Psoas muscle (tissue), 8 donors: Measurements from ENCODE around the gene GJE1. TPM values are rescaled to one million over a fixed set of nuclear protein-coding genes. Genes with fewer than 3 reads are reported as not detected.
"Not testable (repeated sequence)": the region's sequence is repeated elsewhere in the genome, so short reads cannot be mapped to it uniquely, and the experiment has no call there.

Experiments
- ATAC-seq, 4 donors: fragments of 200-7000 bp; cut with Tn5 transposase; one replicate each; pipeline ENCODE4 v1.9.1; 2020; ENCODE audit warnings: moderate library complexity in 3 of 4, mild to moderate bottlenecking in 2 of 4
- DNase-seq, 2 donors: peaks; one replicate each; pipeline ENCODE4 v3.0.0-alpha.2; 2020
- H3K27ac ChIP-seq: fragments of 200-600 bp; one replicate; pipeline ENCODE4 v1.8.0; 2022
- H3K27me3 ChIP-seq, 3 donors: fragments of 200-600 bp in 1 of 3; one replicate each; pipeline versions ENCODE4 v1.6.1 to v1.8.0; 2013 to 2022; ENCODE audit warnings: low read length in 2 of 3, mild to moderate bottlenecking in 2 of 3, moderate library complexity in 1 of 3; ENCODE audit not compliant: insufficient read depth in 3 of 3
- H3K36me3 ChIP-seq, 2 donors: fragments of 200-600 bp in 1 of 2; one replicate each; pipeline versions ENCODE4 v1.6.1 to v1.8.0; 2013 to 2022; ENCODE audit warnings: low read depth in 1 of 2, mild to moderate bottlenecking in 1 of 2, moderate library complexity in 1 of 2; ENCODE audit not compliant: insufficient read depth in 1 of 2
- H3K4me1 ChIP-seq: fragments of 200-600 bp; one replicate; pipeline ENCODE4 v1.8.0; 2022
- H3K4me3 ChIP-seq: fragments of 200-600 bp; one replicate; pipeline ENCODE4 v1.8.0; 2022; ENCODE audit warnings: mild to moderate bottlenecking
- H3K9me3 ChIP-seq: fragments of 200-600 bp; one replicate; pipeline ENCODE4 v1.8.0; 2022
- CTCF ChIP-seq: fragments of 200-600 bp; IDR thresholded peaks from one replicate; pipeline ENCODE4 v1.8.0; 2022; ENCODE audit warnings: antibody characterized with exemption
- WGBS, 3 donors: extraction: QIAGEN DNeasy Blood & Tissue Kit; methylation state at CpG; one replicate each; pipeline versions ENCODE4 v1.1.6 to v1.1.7; 2013; 5-methylcytosine and 5-hydroxymethylcytosine counted together
- intact Hi-C, 2 donors: fragments of 100-400 bp; cut with DNase I; formaldehyde crosslinking; loops; one replicate each; pipeline versions ENCODE4 v1.11.0 to v1.14.2; 2022
- polyA plus RNA-seq, 3 donors: library from polyadenylated mRNA; stranded (reverse); fragments of 200-250 nt; gene quantifications; one replicate each; pipeline ENCODE4 v1.2.3, GENCODE V29; 2013
- total RNA-seq, 4 donors: library from RNA; stranded (reverse); fragmentation: NEBNext Ultra II Directional in 2 of 4; extraction: Animal tissue kit (Norgen Biotek cat#: 25700) in 2 of 4; gene quantifications; one replicate each; pipeline versions ENCODE4 v1.2.1 to v1.2.4, GENCODE V29; 2021 to 2023
- donor health status: healthy with polysubstance abuse.
- donor health status: DM: no; HTN: no; CAD: no; lungs with moderate emphysema.
- donor health status: Bipolar disorder and iron deficiency.
- donor health status: healthy.
- donor health status: DM: yes; HTN: yes; CAD: no.
- donor health status: DM: no; HTN: no; CAD: no.
- donor health status: DM: no; HTN: no; CAD: no.
- donor health status: DM: yes; HTN: yes; CAD: no.

The GJE1 gene
- total and polyA plus RNA-seq, 7 donors: not detected

DNA sequence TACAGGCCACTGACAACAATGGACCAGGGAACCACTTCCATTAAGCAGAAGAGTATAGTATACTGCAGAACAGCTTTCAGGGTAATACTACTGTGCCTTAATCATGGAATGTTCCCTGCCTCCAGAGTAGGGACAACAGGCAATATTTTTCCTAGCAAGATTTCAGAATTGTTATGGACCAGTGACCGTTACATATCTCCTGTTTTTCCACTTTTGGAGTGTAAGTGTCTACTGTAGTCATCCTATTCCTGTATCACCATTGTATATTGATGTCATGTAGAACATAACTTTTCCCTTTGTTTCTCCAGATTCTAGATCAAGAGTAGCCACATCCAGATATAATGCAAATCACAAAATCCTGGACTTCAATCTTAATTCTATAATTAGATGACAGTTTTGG lies 1.9 kb upstream of the GJE1 start:
- Histone ChIP-seq H3K27me3 (no peaks in the 10 kb centered on the region), H3K4me1 (no peaks in the 10 kb centered on the region), H3K4me3 (no peak overlapping the region), H3K36me3 (no peaks in the 10 kb centered on the region), H3K27ac (no peak overlapping the region), H3K9me3 (no peaks in the 10 kb centered on the region)
- no peak for ATAC-seq
- DNase-seq: no peak
- TF ChIP-seq CTCF: no peak
- intact Hi-C loops: no loop called here
- 77 to 81% (median 80%) methylated on average over 1 of the region's 1 CpG for WGBS, 3 donors

DNA sequence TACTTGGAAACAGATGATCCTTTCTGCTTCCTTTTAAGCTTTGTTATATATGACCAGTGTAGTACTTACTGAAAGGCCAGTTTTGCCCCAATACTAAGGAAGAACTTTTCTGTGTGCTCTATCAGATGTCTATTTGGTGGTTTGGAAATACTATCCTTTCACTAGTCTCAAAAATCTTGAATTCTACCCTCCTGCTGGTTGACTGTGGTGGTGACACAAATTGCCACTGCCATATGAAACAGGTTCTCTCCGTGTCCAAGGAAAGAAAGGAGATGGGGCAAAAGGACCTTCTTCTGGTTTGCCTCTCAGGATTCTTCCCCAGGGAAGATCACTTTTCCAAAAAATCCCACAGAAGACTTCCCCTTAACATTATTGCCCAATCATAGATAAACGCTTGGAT lies 6.2 kb downstream of the GJE1 start:
- H3K4me3 ChIP-seq: no peak overlapping the region
- 46 to 48% (median 46%) methylated on average over 2 of the region's 2 CpGs for WGBS, 3 donors
- no peaks in the 10 kb centered on the region for H3K36me3 ChIP-seq
- DNase-seq (no peak), ATAC-seq (no peak)
- intact Hi-C loops: no loop called here
- H3K9me3 ChIP-seq: no peaks in the 10 kb centered on the region
- H3K27me3 ChIP-seq: no peaks in the 10 kb centered on the region
- TF ChIP-seq CTCF: no peak
- H3K4me1 ChIP-seq: no peaks in the 10 kb centered on the region
- no peak overlapping the region for H3K27ac ChIP-seq

DNA sequence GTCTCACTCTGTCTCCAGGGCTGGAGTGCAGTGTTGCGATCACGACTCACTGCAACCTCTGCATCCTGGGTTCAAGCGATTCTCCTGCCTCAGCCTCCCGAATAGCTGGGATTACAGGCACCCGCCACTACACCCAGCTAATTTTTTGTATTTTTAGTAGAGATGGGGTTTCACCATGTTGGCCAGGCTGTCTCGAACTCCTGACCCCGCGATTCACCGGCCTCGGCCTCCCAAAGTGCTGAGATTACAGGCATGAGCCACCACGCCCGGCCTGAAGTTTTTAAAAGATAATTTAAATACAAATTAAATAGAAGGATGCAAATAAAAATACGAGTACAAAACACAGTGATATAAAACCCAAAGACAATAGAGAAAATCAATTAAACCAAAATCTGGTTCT lies 8.8 kb downstream of the GJE1 start:
- H3K27ac ChIP-seq, H3K36me3 ChIP-seq, H3K4me1 ChIP-seq, H3K4me3 ChIP-seq, ATAC-seq, H3K27me3 ChIP-seq, DNase-seq, intact Hi-C loops, H3K9me3 ChIP-seq: not testable (repeated sequence)
- WGBS, 3 donors: 93 to 95% (median 93%) methylated on average over 13 of the region's 13 CpGs

DNA sequence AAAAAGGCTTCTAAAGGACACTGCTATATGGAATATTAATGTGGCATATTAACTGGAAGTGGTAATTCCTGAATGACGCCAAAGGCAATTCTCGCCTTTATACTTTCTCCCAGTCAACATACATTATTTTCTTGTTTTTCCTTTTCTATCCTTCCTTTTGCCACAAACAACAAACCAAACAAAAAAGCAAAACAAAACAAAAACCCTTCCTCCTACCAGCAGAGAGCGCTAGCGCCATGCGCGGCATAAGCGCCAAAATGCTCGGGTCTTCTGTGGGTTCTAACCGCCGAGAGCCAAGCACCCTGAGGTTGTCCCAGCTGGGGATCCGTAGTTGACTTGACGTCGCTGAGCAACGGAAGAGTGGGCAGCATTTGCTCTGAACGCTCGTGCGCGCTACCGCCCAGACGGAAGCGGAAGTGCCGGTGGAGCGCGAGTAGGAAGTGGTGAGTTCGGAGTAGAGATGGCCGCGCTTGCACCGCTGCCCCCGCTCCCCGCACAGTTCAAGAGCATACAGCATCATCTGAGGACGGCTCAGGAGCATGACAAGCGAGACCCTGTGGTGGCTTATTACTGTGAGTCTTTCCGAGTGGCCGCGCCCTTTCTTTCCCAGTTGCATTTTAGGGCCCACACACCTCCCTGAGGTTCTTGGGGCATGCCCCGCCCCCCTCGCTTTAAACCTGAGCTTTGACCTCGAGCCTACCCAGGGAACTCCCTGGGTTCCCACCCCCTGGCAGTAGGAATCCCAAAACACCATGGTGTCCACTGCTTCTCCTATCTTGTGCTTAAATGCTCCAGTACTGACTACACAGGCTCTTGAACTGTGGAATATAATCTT lies 14.3 kb downstream of the GJE1 start, which contains the start of the genes NMBR and VTA1:
NMBR (minus strand) TSS at position 295 of the 835 bp plus-strand sequence. CDS start 58,464 bp downstream, outside the sequence.
VTA1 (plus strand) TSS at position 436 of the 835 bp plus-strand sequence; CDS start at position 461, 25 bp downstream.
- no peaks in the 10 kb centered on the region for H3K9me3 ChIP-seq
- ATAC-seq (peak; percentile 99 to 100 (median 100)), DNase-seq (peak; percentile 96 to 98)
- TF ChIP-seq CTCF: peak; percentile 91
- intact Hi-C loops: loop anchor here (2.0 to 5.0 kb wide), 4 partner anchors 40 to 240 kb away; no protein-coding TSS in a partner anchor
- H3K4me3 ChIP-seq: peak within 1 kb of the TSS; percentile 85
- peak within 1 kb of the TSS; percentile 83 for H3K27ac ChIP-seq
- peaks cover 22% of the 10 kb centered on the region for H3K4me1 ChIP-seq
- H3K36me3 ChIP-seq: no peaks in the 10 kb centered on the region
- H3K27me3 ChIP-seq: peaks cover 0 to 2% (median 0%) of the 10 kb centered on the region in 3 donors
- 0 to 1% (median 0%) methylated on average over 38 of the region's 38 CpGs for WGBS, 3 donors

GRCh38 chr6:142152746-142153145 lies 20.0 kb downstream of the GJE1 start:
- H3K4me1 ChIP-seq: peaks cover 37% of the 10 kb centered on the region
- intact Hi-C loops: no loop called here
- no peak overlapping the region for H3K4me3 ChIP-seq
- H3K36me3 ChIP-seq: no peaks in the 10 kb centered on the region
- TF ChIP-seq CTCF: no peak
- no peak overlapping the region for H3K27ac ChIP-seq
- DNase-seq (no peak), ATAC-seq (no peak)
- no peaks in the 10 kb centered on the region for H3K27me3 ChIP-seq
- H3K9me3 ChIP-seq: no peaks in the 10 kb centered on the region
